Ishikawa (cell line): ENCODE results near the gene KIF6.

Experiments used
- CEBPB ChIP-seq: IDR thresholded peaks from 2 replicates; pipeline ENCODE4 v1.6.1; 2012
- CREB1 ChIP-seq: IDR thresholded peaks from 2 replicates; pipeline ENCODE4 v1.6.1; 2012; ENCODE audit warnings: low read depth
- EGR1 ChIP-seq: IDR thresholded peaks from 2 replicates; pipeline ENCODE4 v1.6.1; 2012
- EP300 ChIP-seq: IDR thresholded peaks from 2 replicates; pipeline ENCODE4 v1.6.1; 2012; ENCODE audit warnings: borderline replicate concordance
- FOXM1 ChIP-seq: IDR thresholded peaks from 2 replicates; pipeline ENCODE4 v1.6.1; 2012; ENCODE audit warnings: low read depth, borderline replicate concordance
- MAX ChIP-seq: IDR thresholded peaks from 2 replicates; pipeline ENCODE4 v1.6.1; 2012
- NFIC ChIP-seq: IDR thresholded peaks from 2 replicates; pipeline ENCODE4 v1.6.1; 2012
- RAD21 ChIP-seq: IDR thresholded peaks from 2 replicates; pipeline ENCODE4 v1.6.1; 2012; ENCODE audit warnings: low read depth
- REST ChIP-seq: IDR thresholded peaks from 2 replicates; pipeline ENCODE4 v1.6.1; 2012; ENCODE audit warnings: low read depth, mild to moderate bottlenecking
- TAF1 ChIP-seq: IDR thresholded peaks from 2 replicates; pipeline ENCODE4 v1.6.1; 2012; ENCODE audit warnings: low read depth, mild to moderate bottlenecking
- TCF12 ChIP-seq: IDR thresholded peaks from 2 replicates; pipeline ENCODE4 v1.6.1; 2012; ENCODE audit warnings: low read depth
- TEAD4 ChIP-seq: IDR thresholded peaks from 2 replicates; pipeline ENCODE4 v1.6.1; 2012
- USF1 ChIP-seq: IDR thresholded peaks from 2 replicates; pipeline ENCODE4 v1.6.1; 2012
- YY1 ChIP-seq: IDR thresholded peaks from 2 replicates; pipeline ENCODE4 v1.6.1; 2012; ENCODE audit warnings: low read depth
- ZBTB7A ChIP-seq: IDR thresholded peaks from 2 replicates; pipeline ENCODE4 v1.6.1; 2012; ENCODE audit warnings: low read depth

Gene KIF6

GRCh38 chr6:39357998-39358686 lies 367.1 kb downstream of the KIF6 start:
- no peak for TF ChIP-seq REST
- no peak for TF ChIP-seq CREB1
- no peak for TF ChIP-seq USF1
- no peak for TF ChIP-seq YY1
- TF ChIP-seq EGR1 = no peak
- TF ChIP-seq CEBPB = no peak
- no peak for TF ChIP-seq MAX
- TF ChIP-seq TAF1 = no peak
- TF ChIP-seq EP300 = no peak

- TF ChIP-seq TEAD4 (no peak), CEBPB (no peak), YY1 (no peak), EGR1 (no peak), CREB1 (no peak), REST (no peak), EP300 (no peak), TCF12 (no peak), RAD21 (no peak)
Observed at GRCh38 chr6:39353698-39354315, 371.4 kb downstream of the KIF6 start.

- TF ChIP-seq TCF12 (no peak), ZBTB7A (no peak), EGR1 (no peak), FOXM1 (no peak), TEAD4 (no peak), REST (no peak), YY1 (no peak), CREB1 (no peak), CEBPB (no peak)
Observed at GRCh38 chr6:39350723-39351505, 374.3 kb downstream of the KIF6 start.

- TF ChIP-seq YY1 = no peak
- TF ChIP-seq USF1 = no peak
- TF ChIP-seq NFIC = no peak
- no peak for TF ChIP-seq CREB1
- no peak for TF ChIP-seq ZBTB7A
- TF ChIP-seq CEBPB = no peak
Observed at GRCh38 chr6:39348740-39349139, 376.5 kb downstream of the KIF6 start.
